IMR-90 (cell line): ENCODE results near the gene CDK14. TPM values are rescaled to one million over a fixed set of nuclear protein-coding genes. Genes with fewer than 3 reads are reported as not detected.

ENCODE experiments used
- ATAC-seq: fragments of 200-7000 bp; cut with Tn5 transposase; 2 replicates; pipeline ENCODE4 v1.9.1; 2020; ENCODE audit warnings: low read depth, mild to moderate bottlenecking, moderate library complexity
- BruUV-seq: library from RNA; stranded (reverse); fragments of 400-500 nt; replicated peaks from 2 replicates; lab custom pipeline; 2021; lab: Mats Ljungman, UMichigan
- CTCF ChIA-PET: fragments of 300-600 bp; formaldehyde crosslinking; extraction: SDS; loops from one replicate; lab custom pipeline; 2021; ENCODE audit warnings: antibody characterized with exemption; lab: Yijun Ruan, JAX
- POLR2A ChIA-PET: fragments of 300-600 bp; sonication (Branson Sonifier 250); formaldehyde crosslinking; loops from one replicate; lab custom pipeline; 2022; ENCODE audit warnings: antibody characterized with exemption; ENCODE audit not compliant: unreplicated experiment; lab: Charles Lee
- DNase-seq: peaks from one replicate; pipeline ENCODE4 v3.0.0; 2013
- H2AFZ ChIP-seq: replicated peaks from 2 replicates; pipeline ENCODE3; 2013; ENCODE audit warnings: low read length, mild to moderate bottlenecking; ENCODE audit not compliant: poor library complexity
- H2AK5ac ChIP-seq: 2 replicates; pipeline ENCODE4 v1.6.1; 2013; ENCODE audit warnings: low read depth, low read length, inconsistent platforms
- H2AK9ac ChIP-seq: replicated peaks from 2 replicates; pipeline ENCODE3; 2013; ENCODE audit warnings: mild to moderate bottlenecking, low read depth, low read length, moderate library complexity; ENCODE audit not compliant: poor library complexity
- H2BK120ac ChIP-seq: 2 replicates; pipeline ENCODE4 v1.6.1; 2013; ENCODE audit warnings: low read depth, low read length, inconsistent platforms
- H2BK15ac ChIP-seq: 3 replicates; pipeline ENCODE4 v1.6.1; 2013; ENCODE audit warnings: low read depth, low read length, inconsistent platforms
- H2BK20ac ChIP-seq: 2 replicates; pipeline ENCODE4 v1.6.1; 2013; ENCODE audit warnings: low read depth, mild to moderate bottlenecking, inconsistent platforms, low read length, moderate library complexity
- H2BK5ac ChIP-seq: 2 replicates; pipeline ENCODE4 v1.6.1; 2013; ENCODE audit warnings: mild to moderate bottlenecking, low read depth, low read length, inconsistent platforms; ENCODE audit not compliant: poor library complexity, severe bottlenecking
- H3K14ac ChIP-seq: replicated peaks from 2 replicates; pipeline ENCODE4 v1.6.1; 2013; ENCODE audit warnings: low read depth, low read length, inconsistent platforms
- H3K18ac ChIP-seq: 2 replicates; pipeline ENCODE4 v1.6.1; 2013; ENCODE audit warnings: low read depth, low read length, control low read depth
- H3K23ac ChIP-seq: 2 replicates; pipeline ENCODE4 v1.6.1; 2013; ENCODE audit warnings: low read depth, low read length, inconsistent platforms
- H3K27ac ChIP-seq: 2 replicates; pipeline ENCODE4 v1.5.1; 2013; ENCODE audit warnings: mild to moderate bottlenecking, control low read depth, low read length; ENCODE audit not compliant: insufficient read depth
- H3K27me3 ChIP-seq: 2 replicates; pipeline ENCODE4 v1.6.1; 2013; ENCODE audit warnings: low read length; ENCODE audit not compliant: control insufficient read depth, insufficient read depth
- H3K36me3 ChIP-seq: 2 replicates; pipeline ENCODE4 v1.6.1; 2013; ENCODE audit warnings: low read length, mixed read lengths; ENCODE audit not compliant: control insufficient read depth, insufficient read depth
- H3K4ac ChIP-seq: 2 replicates; pipeline ENCODE4 v1.6.1; 2013; ENCODE audit warnings: low read depth, low read length, inconsistent platforms
- H3K4me1 ChIP-seq: 2 replicates; pipeline ENCODE4 v1.6.1; 2013; ENCODE audit warnings: low read length, mixed read lengths; ENCODE audit not compliant: control insufficient read depth, insufficient read depth
- H3K4me2 ChIP-seq: 2 replicates; pipeline ENCODE4 v1.6.1; 2013; ENCODE audit warnings: low read depth, mild to moderate bottlenecking, control low read depth, low read length, moderate library complexity
- H3K4me3 ChIP-seq: 2 replicates; pipeline ENCODE4 v1.5.1; 2013; ENCODE audit warnings: low read depth, mild to moderate bottlenecking, control low read depth, low read length, moderate library complexity; ENCODE audit not compliant: insufficient read depth
- H3K56ac ChIP-seq: 2 replicates; pipeline ENCODE4 v1.6.1; 2013; ENCODE audit warnings: low read length, inconsistent platforms; ENCODE audit not compliant: insufficient read depth; ENCODE audit errors: extremely low read depth
- H3K79me1 ChIP-seq, 2 experiments: 2 replicates each; pipeline ENCODE4 v1.6.1; 2013; ENCODE audit warnings: low read length in 2 of 2, inconsistent platforms in 1 of 2, low read depth in 1 of 2
- H3K9ac ChIP-seq: 2 replicates; pipeline ENCODE4 v1.6.1; 2013; ENCODE audit warnings: low read depth, low read length, control low read depth
- H3K9me1 ChIP-seq: 2 replicates; pipeline ENCODE4 v1.6.1; 2013; ENCODE audit warnings: low read length, inconsistent platforms; ENCODE audit not compliant: insufficient read depth
- H3K9me3 ChIP-seq: 2 replicates; pipeline ENCODE4 v1.6.1; 2013; ENCODE audit warnings: low read length; ENCODE audit not compliant: control insufficient read depth, insufficient read depth
- H4K20me1 ChIP-seq: 2 replicates; pipeline ENCODE4 v1.6.1; 2013; ENCODE audit warnings: low read length, inconsistent platforms; ENCODE audit not compliant: insufficient read depth
- H4K5ac ChIP-seq: 2 replicates; pipeline ENCODE4 v1.6.1; 2013; ENCODE audit warnings: mild to moderate bottlenecking, low read depth, low read length, control low read depth
- H4K8ac ChIP-seq, 2 experiments: 2 replicates each; pipeline ENCODE4 v1.6.1; 2013; ENCODE audit warnings: low read depth in 2 of 2, low read length in 2 of 2, control low read depth in 1 of 2, inconsistent platforms in 1 of 2
- H4K91ac ChIP-seq: 2 replicates; pipeline ENCODE4 v1.6.1; 2013; ENCODE audit warnings: low read depth, low read length, inconsistent platforms; ENCODE audit not compliant: insufficient read depth
- FOS ChIP-seq: fragments of 150-350 bp; IDR thresholded peaks from 2 replicates; pipeline ENCODE4 v1.6.1; 2016; ENCODE audit warnings: low read depth, low read length
- MAFK ChIP-seq: IDR thresholded peaks from 2 replicates; pipeline ENCODE4 v1.6.1; 2012; ENCODE audit warnings: low read depth, low read length, improper control_type of control experiment
- SMC3 ChIP-seq: fragments of 150-350 bp; IDR thresholded peaks from 2 replicates; pipeline ENCODE4 v1.6.1; 2016; ENCODE audit warnings: low read depth, mild to moderate bottlenecking, antibody characterized with exemption, low read length, moderate library complexity
- WGBS, 2 experiments: methylation state at CpG; one replicate each; pipeline versions ENCODE4 v1.1.5 to v1.1.7; 2013; ENCODE audit warnings: missing lambda C conversion rate in 2 of 2; ENCODE audit not compliant: insufficient read length in 1 of 2; ENCODE audit errors: extremely low coverage in 2 of 2; 5-methylcytosine and 5-hydroxymethylcytosine counted together
- dilution Hi-C: fragments of 300-500 bp; cut with HindIII; formaldehyde crosslinking; loops from one replicate; pipeline ENCODE4 v1.14.3; 2018; ENCODE audit warnings: low sequenced_read_pairs; ENCODE audit not compliant: unreplicated experiment
- in situ Hi-C: fragments of 300-500 bp; cut with MboI; formaldehyde crosslinking; loops from 3 replicates; pipeline ENCODE4 v1.14.3; 2019; ENCODE audit warnings: low sequenced_read_pairs, inconsistent platforms, mixed read lengths
- intact Hi-C: fragments of 100-400 bp; cut with micrococcal nuclease; formaldehyde crosslinking; loops from 2 replicates; pipeline ENCODE4 v1.10.0; 2022
- polyA plus RNA-seq, 3 experiments: library from polyadenylated mRNA; depleted of rRNA; stranded (reverse); fragments of >200 nt; gene quantifications; 2 replicates each; pipeline ENCODE4 v1.2.3, GENCODE V29; 2012; ENCODE audit warnings: low replicate concordance in 1 of 3
- total RNA-seq: library from RNA; depleted of rRNA; stranded (reverse); fragments of >200 nt; gene quantifications from 2 replicates; pipeline ENCODE4 v1.2.3, GENCODE V29; 2012
- TF ChIP-seq, protein P1 (sequence below): fragments of 150-350 bp; IDR thresholded peaks from 2 replicates; pipeline ENCODE4 v1.6.1; 2016; ENCODE audit warnings: low read depth, mild to moderate bottlenecking, low read length, moderate library complexity, borderline replicate concordance

CDK14 gene
- total and polyA plus RNA-seq, 2 of the 4 experiments (the other 2 are of a cell fraction): 10.1 to 29.6 TPM

DNA sequence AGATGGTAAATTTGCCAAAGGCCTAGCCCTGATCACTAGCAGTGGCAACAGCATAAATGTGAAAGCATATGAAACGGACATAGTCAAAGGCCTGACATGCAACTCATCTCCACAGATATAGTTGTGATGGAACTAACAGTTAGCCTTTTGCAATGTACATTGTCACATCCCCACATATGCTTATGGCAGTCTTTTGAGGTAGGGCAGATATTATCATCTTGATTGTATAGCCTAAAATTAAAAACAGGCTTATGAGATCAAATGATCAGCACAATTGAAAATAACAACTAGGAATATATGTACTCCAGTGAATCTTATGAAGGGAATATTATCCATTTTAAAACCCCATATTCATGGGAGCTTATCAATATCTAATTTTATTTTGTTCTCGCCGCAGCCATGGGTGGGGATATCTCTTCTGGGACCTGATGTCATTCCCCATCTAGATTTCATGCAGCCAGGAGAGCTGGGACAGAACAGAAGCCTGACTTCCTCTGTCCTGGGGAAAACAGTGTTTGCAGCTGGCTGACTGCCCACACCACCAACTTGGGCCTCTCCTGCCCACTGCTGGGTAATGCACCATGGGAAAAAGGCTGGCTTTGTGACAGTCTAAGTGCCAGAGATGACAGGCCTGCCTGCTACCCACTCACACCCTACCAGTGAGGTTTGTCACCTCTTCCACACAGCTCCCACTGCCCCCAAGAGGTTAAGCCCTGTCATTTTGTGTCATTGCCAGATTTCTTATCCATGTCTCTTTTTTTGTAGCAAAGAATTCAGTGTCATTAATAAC is 487.9 kb downstream of the CDK14 start (continued):
- no peak for TF ChIP-seq SMC3
- TF ChIP-seq MAFK: no peak

GRCh38 chr7:91085175-91085574 is 489.1 kb downstream of the CDK14 start:
- H4K20me1 ChIP-seq: no peaks in the 10 kb centered on the region
- no peak overlapping the region for H2BK5ac ChIP-seq
- no peaks in the 10 kb centered on the region; a peak in 1 of 4 replicates for H3K79me1 ChIP-seq
- intact Hi-C loops (loop anchor here (5.0 to 10.0 kb wide), 5 partner anchors 300 to 1362 kb away; partner anchors contain the start of genes AKAP9 and GATAD1), dilution Hi-C loops (no loop called here), in situ Hi-C loops (loop anchor here (5.0 to 25.0 kb wide), 4 partner anchors 182 to 790 kb away; no protein-coding TSS in a partner anchor)
- peaks cover 9% of the 10 kb centered on the region; the same call in 1 of the 2 replicates for H3K9me1 ChIP-seq
- no peaks in the 10 kb centered on the region for H3K27me3 ChIP-seq
- H3K9ac ChIP-seq: no peak overlapping the region
- ChIA-PET CTCF (no interaction called here), POLR2A (no interaction called here)
- no peak overlapping the region for H2AK5ac ChIP-seq
- H3K56ac ChIP-seq: no peak overlapping the region
- H3K4me3 ChIP-seq: no peak overlapping the region
- no peak overlapping the region for H3K23ac ChIP-seq
- H3K4ac ChIP-seq: no peak overlapping the region
- no TSS peak for BruUV-seq
- no peak for ATAC-seq
- no CpG with 5 or more reads among the region's 4 CpGs for WGBS, 2 experiments
- H2AK9ac ChIP-seq: no peak overlapping the region
- H3K18ac ChIP-seq: no peak overlapping the region
- H3K14ac ChIP-seq: no peak overlapping the region
- no peak overlapping the region for H4K91ac ChIP-seq
- H3K36me3 ChIP-seq: 0 out of 2 replicates have a peak, but pooled peaks cover 1% of the 10 kb centered on the region
- DNase-seq: no peak
- no peak overlapping the region for H2BK120ac ChIP-seq
- H3K4me1 ChIP-seq: 0 out of 2 replicates have a peak, but pooled peaks cover 2% of the 10 kb centered on the region
- H2BK20ac ChIP-seq: peak overlapping the region; percentile 17; the same call in 1 of the 2 replicates
- H3K27ac ChIP-seq: no peak overlapping the region
- no peak overlapping the region for H4K8ac ChIP-seq
- TF ChIP-seq FOS: no peak
- TF ChIP-seq, protein P1, sequence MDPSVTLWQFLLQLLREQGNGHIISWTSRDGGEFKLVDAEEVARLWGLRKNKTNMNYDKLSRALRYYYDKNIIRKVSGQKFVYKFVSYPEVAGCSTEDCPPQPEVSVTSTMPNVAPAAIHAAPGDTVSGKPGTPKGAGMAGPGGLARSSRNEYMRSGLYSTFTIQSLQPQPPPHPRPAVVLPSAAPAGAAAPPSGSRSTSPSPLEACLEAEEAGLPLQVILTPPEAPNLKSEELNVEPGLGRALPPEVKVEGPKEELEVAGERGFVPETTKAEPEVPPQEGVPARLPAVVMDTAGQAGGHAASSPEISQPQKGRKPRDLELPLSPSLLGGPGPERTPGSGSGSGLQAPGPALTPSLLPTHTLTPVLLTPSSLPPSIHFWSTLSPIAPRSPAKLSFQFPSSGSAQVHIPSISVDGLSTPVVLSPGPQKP: no peak
- no peak overlapping the region for H4K5ac ChIP-seq
- H3K9me3 ChIP-seq: no peaks in the 10 kb centered on the region
- no peak overlapping the region for H2BK15ac ChIP-seq
- no peak overlapping the region for H3K4me2 ChIP-seq
- H2AFZ ChIP-seq: no peak overlapping the region
